ENCODE data around the gene ACBD6.

ACBD6 gene

DNA sequence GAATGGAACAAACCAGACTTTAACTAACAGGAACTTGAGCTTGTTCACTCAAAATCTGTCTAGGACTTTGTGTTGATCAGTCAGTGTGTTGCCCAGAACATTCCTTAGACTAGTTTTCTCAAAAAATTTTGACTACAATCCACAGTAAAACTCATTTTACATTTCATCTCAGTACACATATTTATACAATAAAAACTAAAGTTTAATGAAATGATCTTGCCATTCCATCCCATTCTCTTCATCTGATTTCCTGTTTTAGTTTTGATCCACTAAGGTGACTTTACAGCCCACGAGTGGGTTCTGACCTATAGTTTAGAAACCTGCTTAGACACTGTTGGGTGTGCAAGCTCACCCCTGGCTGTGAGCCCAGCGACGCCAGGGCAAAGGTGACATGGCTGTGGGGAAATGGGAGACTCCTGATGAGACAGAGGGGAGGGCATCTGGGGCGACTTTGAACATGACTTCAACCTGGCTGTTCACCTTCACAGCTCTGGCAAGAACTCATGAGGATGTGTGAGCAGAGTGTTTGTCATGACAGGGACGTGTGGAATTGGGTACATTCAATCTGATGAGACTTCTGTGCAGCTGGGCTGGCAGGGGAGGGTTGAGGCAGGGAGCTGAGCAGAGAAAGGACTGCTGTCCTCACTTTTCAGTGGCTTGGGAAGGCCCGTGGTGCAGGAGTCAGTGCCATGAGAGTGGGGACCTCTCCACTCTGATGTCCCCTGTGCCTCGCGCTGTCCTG, 231.7 kb downstream of the ACBD6 start:
- Histone ChIP-seq H3K79me2 (ENCODE audit: insufficient read depth, low read length) (no peaks in the 10 kb centered on the region), H3K4me1 (ENCODE audit: insufficient read depth, low read length, poor library complexity, severe bottlenecking) (peaks cover 5% of the 10 kb centered on the region), H3K36me3 (ENCODE audit: insufficient read depth, low read length) (peaks cover 16% of the 10 kb centered on the region; the same call in 1 of the 2 replicates), H3K9me2 (replicated peaks; ENCODE audit: low read depth, low read length) (no peaks in the 10 kb centered on the region), H3K4me2 (ENCODE audit: low read depth, low read length, poor library complexity, severe bottlenecking) (no peak overlapping the region), H3F3A (ENCODE audit: low read depth) (no peaks in the 10 kb centered on the region), H3K27me3 (ENCODE audit: insufficient read depth, low read length, poor library complexity, severe bottlenecking) (no peaks in the 10 kb centered on the region), H3K9ac (ENCODE audit: low read depth, low read length, poor library complexity, severe bottlenecking) (no peak overlapping the region), H3K4me3 (ENCODE audit: low read length, poor library complexity, severe bottlenecking) (no peak overlapping the region), H3K9me3 (ENCODE audit: insufficient read depth, low read depth, low read length) (no peaks in the 10 kb centered on the region), H4K20me1 (ENCODE audit: insufficient read depth, low read length, poor library complexity, severe bottlenecking) (no peaks in the 10 kb centered on the region), H2AFZ (ENCODE audit: low read length) (no peak overlapping the region)
- no peak for TF ChIP-seq EZH2phosphoT487 (IDR thresholded peaks at IDR 0.05; ENCODE audit: borderline replicate concordance)

DNA sequence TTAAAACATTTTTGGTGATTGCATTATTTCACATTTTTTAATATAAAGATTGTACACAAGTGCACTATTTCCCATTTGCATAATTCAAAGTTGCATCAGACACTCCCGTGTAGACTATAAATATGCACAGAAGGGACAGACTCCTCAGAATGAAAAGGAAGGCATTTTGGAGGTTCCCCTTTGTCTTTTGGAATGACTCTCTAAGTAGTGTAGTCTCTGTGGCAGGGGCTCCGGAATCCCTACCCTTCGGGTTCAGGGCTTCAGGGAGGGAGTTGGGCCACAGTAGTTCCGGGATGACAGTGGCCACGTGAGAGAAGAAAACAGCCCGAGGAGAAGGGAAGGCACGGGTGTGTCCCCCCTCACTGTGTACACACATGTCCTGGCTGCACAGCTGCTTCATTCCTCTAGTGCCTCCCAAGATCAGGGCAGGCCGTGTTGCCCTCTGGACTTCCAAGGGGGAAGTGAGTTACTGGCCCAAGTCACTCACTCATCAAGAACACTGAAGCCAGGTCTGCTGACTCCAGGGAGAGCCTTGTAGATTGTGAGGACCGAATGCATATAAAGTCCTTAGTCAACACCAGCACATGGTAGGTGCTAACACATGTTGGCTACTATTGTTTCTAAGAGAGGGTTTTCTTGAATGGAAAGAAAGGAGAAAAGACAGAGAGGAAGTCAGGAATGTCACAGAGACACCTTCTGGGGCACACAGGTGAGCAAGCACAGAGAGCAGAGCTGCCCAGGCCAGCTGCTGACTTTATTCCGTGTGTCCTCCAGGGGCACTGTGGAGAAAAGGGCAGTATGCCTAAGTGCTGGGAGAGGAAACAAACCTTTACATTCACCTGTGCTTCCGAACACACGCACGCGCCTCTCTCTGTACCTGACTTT, 232.5 kb downstream of the ACBD6 start:
- no peak overlapping the region for H3K4me2 ChIP-seq (ENCODE audit: low read depth, low read length, poor library complexity, severe bottlenecking)
- H3K9me3 ChIP-seq (ENCODE audit: insufficient read depth, low read depth, low read length), result no peaks in the 10 kb centered on the region
- TF ChIP-seq, protein P1, sequence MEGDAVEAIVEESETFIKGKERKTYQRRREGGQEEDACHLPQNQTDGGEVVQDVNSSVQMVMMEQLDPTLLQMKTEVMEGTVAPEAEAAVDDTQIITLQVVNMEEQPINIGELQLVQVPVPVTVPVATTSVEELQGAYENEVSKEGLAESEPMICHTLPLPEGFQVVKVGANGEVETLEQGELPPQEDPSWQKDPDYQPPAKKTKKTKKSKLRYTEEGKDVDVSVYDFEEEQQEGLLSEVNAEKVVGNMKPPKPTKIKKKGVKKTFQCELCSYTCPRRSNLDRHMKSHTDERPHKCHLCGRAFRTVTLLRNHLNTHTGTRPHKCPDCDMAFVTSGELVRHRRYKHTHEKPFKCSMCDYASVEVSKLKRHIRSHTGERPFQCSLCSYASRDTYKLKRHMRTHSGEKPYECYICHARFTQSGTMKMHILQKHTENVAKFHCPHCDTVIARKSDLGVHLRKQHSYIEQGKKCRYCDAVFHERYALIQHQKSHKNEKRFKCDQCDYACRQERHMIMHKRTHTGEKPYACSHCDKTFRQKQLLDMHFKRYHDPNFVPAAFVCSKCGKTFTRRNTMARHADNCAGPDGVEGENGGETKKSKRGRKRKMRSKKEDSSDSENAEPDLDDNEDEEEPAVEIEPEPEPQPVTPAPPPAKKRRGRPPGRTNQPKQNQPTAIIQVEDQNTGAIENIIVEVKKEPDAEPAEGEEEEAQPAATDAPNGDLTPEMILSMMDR (conservative IDR thresholded peaks at IDR 0.05; ENCODE audit: low read length), result peak; percentile 46
- TF ChIP-seq EZH2phosphoT487 (IDR thresholded peaks at IDR 0.05; ENCODE audit: borderline replicate concordance), result no peak
- H4K20me1 ChIP-seq (ENCODE audit: insufficient read depth, low read length, poor library complexity, severe bottlenecking), result no peaks in the 10 kb centered on the region
- H3K27me3 ChIP-seq (ENCODE audit: insufficient read depth, low read length, poor library complexity, severe bottlenecking), result no peaks in the 10 kb centered on the region
- H3K4me1 ChIP-seq (ENCODE audit: insufficient read depth, low read length, poor library complexity, severe bottlenecking), result peaks cover 5% of the 10 kb centered on the region
- H3K36me3 ChIP-seq (ENCODE audit: insufficient read depth, low read length), result peaks cover 9% of the 10 kb centered on the region; the same call in 1 of the 2 replicates
- H3F3A ChIP-seq (ENCODE audit: low read depth), result no peaks in the 10 kb centered on the region
- no peak overlapping the region for H2AFZ ChIP-seq (ENCODE audit: low read length)
- no peak overlapping the region for H3K4me3 ChIP-seq (ENCODE audit: low read length, poor library complexity, severe bottlenecking)
- H3K9me2 ChIP-seq (replicated peaks; ENCODE audit: low read depth, low read length), result no peaks in the 10 kb centered on the region
- no peaks in the 10 kb centered on the region for H3K79me2 ChIP-seq (ENCODE audit: insufficient read depth, low read length)
- no peak overlapping the region for H3K9ac ChIP-seq (ENCODE audit: low read depth, low read length, poor library complexity, severe bottlenecking)

DNA sequence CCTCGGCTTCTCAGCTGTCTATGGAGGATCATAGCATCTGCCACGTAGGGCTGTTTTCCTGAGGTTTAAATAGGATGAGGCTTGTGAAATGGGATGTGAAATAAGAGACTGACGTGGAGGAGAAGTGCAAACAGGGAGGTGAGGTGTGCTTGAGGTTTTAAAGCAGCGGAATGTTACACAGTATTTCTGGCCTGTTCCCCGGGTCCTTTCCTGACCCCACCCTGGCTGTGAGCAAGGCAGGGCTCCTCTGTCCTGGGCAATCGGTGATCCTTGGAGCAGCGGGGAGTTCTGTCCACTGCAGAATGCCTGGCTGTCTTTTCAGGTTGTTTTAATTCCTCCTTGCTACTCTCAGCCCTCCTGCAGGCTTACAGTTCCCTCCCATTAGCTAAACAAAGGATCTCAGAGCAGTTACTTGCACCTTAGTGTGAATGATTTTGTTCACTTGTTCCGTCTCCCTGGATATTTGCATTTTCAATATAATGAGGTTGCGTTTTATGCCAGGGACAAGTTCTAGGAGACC, 233.8 kb downstream of the ACBD6 start:
- no peak overlapping the region for H3K9ac ChIP-seq (ENCODE audit: low read depth, low read length, poor library complexity, severe bottlenecking)
- H3K4me1 ChIP-seq (ENCODE audit: insufficient read depth, low read length, poor library complexity, severe bottlenecking), result peaks cover 5% of the 10 kb centered on the region
- no peak overlapping the region for H3K4me2 ChIP-seq (ENCODE audit: low read depth, low read length, poor library complexity, severe bottlenecking)
- H3F3A ChIP-seq (ENCODE audit: low read depth), result no peaks in the 10 kb centered on the region
- TF ChIP-seq EZH2phosphoT487 (IDR thresholded peaks at IDR 0.05; ENCODE audit: borderline replicate concordance), result no peak
- TF ChIP-seq, protein P1 (conservative IDR thresholded peaks at IDR 0.05; ENCODE audit: low read length), result no peak
- no peaks in the 10 kb centered on the region for H3K27me3 ChIP-seq (ENCODE audit: insufficient read depth, low read length, poor library complexity, severe bottlenecking)
- H4K20me1 ChIP-seq (ENCODE audit: insufficient read depth, low read length, poor library complexity, severe bottlenecking), result no peaks in the 10 kb centered on the region
- H3K79me2 ChIP-seq (ENCODE audit: insufficient read depth, low read length), result no peaks in the 10 kb centered on the region
- no peaks in the 10 kb centered on the region for H3K9me2 ChIP-seq (replicated peaks; ENCODE audit: low read depth, low read length)
- peaks cover under 1% of the 10 kb centered on the region; the same call in 1 of the 2 replicates for H3K36me3 ChIP-seq (ENCODE audit: insufficient read depth, low read length)
- H2AFZ ChIP-seq (ENCODE audit: low read length), result no peak overlapping the region
- no peak overlapping the region for H3K4me3 ChIP-seq (ENCODE audit: low read length, poor library complexity, severe bottlenecking)
- no peaks in the 10 kb centered on the region for H3K9me3 ChIP-seq (ENCODE audit: insufficient read depth, low read depth, low read length)
